Muscle of arm (tissue), 12 donors: ENCODE measurements around the gene TEPSIN. TPM values are rescaled to one million over a fixed set of nuclear protein-coding genes. Genes with fewer than 3 reads are reported as not detected.

Experiments
- DNase-seq: peaks from one replicate; pipeline ENCODE4 v3.0.0-alpha.2; 2013
- polyA plus RNA-seq, 12 donors: library from polyadenylated mRNA; unstranded; fragments of 120-200 nt; gene quantifications; one replicate each; pipeline ENCODE4 v1.2.1, GENCODE V29; 2013; ENCODE audit not compliant: insufficient read length in 12 of 12

TEPSIN gene
- polyA plus RNA-seq, 12 donors: 7.9 to 25.7 (median 11.9) TPM; not detected in 1

- no peak for DNase-seq
Measured at GRCh38 chr17:81250286-81251093, 11.6 kb upstream of the TEPSIN start.

- no peak for DNase-seq
Measured at GRCh38 chr17:81249223-81250040, 10.6 kb upstream of the TEPSIN start.

DNA sequence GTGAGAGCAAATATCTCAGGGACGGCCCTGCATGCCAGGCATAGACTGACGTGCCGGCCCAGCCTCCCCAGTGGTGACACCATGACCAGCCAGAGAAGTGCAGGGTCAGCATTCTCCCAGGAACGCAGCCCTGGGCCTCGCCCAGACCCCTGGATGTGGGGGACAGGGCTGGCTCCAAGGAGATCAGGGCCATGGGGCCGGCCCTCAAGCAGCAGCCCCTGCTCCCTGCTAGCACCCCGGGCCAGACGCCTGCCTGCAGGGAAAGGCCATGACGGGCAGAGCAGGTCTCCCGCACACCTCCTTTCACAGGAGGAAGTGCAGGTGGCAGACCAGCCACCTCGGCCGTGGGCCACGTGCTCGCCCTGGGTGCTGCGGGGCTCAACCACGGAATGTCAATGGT lies 9.8 kb upstream of the TEPSIN start:
- DNase-seq: no peak

- no peak for DNase-seq
Measured at GRCh38 chr17:81247339-81247990, 8.6 kb upstream of the TEPSIN start.

- no peak for DNase-seq
Measured at GRCh38 chr17:81246679-81247338, 8.0 kb upstream of the TEPSIN start.

DNA sequence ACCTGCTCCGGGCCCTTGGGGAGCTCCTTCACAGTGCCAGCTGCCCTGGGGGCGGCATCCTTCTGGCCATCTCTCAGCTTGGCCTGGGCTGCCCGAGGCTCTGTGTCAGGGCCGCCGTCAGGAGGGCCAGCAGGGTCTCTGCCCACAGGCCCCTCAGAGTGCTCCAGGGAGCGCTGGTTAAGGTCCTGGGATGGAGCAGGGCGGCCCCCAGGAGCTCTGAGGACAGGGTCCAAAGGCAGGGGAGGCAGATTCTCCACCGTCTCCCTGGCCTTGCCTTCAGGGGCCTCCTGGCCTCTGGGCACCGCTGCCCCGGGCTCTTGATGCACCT lies 7.5 kb upstream of the TEPSIN start:
- no peak for DNase-seq

GRCh38 chr17:81245665-81246342 lies 6.9 kb upstream of the TEPSIN start:
- DNase-seq: no peak

DNA sequence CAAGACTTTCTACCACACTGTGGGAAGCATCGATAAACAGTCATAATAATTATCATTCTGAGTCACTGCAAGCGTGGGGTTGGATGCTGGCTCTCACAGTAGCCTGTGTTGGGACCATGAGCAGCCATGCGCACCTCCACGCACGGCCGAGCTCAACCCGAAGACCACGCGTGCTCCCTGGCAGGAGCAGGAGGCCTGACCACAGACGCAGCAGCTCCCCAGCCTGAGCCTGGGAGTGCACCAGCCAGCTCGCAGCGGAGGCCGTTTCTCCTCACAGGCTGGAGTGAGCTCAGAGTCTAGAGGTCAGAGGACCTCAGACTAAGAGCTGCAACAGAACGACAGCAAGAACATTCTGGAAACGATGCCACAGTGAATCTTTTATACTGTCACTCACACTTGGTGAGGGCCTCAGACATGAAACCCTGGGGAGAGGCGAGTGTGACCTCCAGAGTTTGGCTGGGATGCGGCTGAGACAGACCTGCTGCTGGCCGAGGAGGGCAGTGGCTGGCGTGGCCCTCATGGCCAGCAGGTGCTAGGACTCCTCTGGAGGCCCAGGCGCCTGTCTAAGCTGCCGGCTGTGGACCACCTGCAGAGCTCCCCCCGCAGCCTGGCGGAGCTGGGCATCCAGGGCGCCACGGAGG lies 6.3 kb upstream of the TEPSIN start:
- no peak for DNase-seq

DNA sequence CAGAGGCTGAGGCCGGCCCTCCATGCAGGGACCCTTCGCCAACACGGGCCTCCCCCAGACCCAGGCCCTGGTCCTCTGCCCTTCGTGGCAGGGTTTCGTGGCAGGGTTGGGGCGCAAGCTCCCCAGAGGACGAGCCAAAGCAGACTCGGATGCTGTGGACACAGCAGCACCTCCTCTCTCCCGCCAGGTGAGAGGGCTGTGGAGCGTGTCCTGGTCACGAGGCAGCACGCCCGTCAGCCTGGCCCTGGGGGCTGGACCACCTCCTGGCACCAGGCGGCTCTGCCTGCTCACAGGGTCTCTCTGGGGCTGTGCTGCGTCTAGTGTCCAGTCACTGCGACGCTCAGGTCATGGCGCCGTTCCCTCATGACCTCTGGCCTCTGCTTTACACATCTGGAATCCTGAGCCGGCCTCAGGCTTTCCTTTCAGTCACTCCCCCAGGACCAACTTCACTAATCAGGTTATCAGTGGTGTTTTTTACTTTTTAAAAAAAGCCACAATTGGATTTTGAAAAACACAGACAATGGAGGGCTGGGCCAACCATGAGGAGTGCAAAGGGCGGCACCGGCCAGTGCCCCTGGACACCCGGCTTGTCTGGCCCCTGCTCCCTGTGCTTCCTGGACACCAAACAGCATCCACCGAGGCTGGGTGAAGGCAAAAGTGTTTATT lies 5.6 kb upstream of the TEPSIN start:
- no peak for DNase-seq

- no peak for DNase-seq
Measured at GRCh38 chr17:81243333-81243664, 4.4 kb upstream of the TEPSIN start.

DNA sequence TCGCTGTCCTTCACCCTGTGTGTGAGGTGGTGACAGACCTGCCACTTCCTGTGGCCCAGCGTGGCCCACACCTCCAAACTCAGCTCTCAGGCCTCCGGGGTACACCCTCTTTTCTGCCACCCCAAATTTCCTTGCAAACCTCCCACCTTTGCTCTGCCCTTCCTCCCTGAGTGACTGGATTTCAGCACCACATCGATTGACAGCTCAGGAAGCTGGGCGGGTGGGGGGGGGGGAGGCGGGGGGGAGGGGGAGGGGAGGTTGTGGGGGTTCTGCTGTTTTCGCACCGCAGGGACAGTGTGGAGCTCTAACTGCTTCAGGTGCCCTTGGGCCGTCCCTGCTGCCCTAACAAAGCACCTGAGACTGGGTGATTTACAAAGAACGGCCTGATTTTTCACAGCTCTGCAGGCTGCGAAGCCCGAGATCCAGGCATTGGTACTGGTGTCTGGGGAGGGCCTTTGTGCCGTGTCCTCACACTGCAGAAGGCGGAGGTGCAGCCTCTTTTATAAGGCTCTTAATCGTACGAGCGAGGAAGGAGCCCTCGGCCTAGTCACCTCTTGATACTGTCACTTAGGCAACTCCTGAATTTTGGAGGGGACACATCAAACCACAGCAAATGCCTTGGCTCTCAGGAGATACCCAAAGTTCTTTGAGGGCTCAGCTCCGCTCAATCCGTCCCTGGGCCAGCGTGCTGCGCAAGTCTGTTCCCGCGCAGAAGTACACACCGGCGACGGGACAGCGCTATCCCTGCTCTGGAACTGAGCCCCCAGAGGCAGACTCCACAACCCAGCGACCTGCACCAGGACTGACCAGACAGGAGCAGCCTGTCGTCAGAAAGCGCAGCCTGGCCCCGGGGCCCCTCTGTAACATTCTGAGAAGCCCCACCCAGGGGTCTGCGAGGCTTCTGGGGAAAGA lies 3.8 kb upstream of the TEPSIN start:
- DNase-seq: no peak

DNA sequence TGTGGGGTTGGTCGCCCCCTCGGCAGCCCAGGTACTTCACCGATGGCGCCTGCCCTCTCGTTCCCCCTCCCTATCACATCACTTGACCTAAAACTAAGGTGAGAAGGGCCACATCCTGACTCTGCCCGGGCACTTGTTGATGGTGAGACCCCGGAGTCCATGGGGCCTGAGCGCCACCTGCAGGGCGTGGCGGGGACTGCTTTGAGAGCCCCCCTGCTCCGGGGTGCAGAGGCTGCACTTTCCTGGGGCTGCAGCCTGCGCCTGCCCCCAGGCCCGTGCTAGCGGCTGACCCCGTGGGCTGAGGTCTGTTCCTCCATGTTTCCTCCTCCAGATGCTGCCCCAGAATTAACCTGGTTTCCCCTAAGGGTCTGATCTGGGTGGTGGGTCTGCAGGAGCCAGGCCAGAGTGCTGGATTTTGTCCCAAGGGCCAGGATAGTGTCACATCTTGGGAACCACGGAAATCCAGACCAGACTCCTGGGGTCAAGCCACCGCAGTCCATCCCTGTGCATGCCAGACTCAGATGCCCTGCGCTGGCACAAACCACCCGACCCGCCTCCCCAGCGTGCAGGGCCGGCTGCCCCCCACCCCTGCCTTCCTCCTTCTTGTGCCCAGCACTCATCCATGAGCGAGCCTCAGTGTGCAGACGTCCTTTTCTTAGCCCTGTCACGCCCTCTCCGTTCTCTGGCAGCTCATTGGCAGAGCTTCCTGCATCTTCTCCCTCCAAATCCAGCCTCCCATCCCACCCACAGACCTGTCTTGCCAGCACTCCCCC lies 3.0 kb upstream of the TEPSIN start:
- no peak for DNase-seq

- no peak for DNase-seq
Measured at GRCh38 chr17:81241203-81241602, 2.3 kb upstream of the TEPSIN start.

DNA sequence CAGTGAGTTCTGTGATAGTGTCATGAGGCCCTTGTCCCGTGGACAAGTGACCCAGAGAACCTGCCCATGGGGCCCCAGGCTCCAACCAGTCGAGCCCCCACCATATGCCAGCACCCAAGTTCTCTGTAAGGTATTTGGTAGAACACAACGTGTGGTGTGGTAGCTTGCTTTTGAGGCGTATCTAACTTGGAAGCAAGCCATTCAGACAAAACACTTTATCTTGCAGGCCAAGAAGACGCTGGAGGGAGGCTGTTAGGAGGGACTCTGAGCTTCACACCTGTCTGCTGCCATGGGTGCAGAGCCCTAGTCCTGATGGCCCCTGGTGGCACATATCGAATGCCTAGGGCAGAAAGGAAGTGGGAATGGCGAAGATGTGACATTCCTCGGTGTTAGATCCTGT lies 1.9 kb upstream of the TEPSIN start:
- DNase-seq: no peak

GRCh38 chr17:81239714-81240555 lies 1.1 kb upstream of the TEPSIN start:
- no peak for DNase-seq

GRCh38 chr17:81238490-81238814 lies 403 bp downstream of the TEPSIN start:
- no peak for DNase-seq

DNA sequence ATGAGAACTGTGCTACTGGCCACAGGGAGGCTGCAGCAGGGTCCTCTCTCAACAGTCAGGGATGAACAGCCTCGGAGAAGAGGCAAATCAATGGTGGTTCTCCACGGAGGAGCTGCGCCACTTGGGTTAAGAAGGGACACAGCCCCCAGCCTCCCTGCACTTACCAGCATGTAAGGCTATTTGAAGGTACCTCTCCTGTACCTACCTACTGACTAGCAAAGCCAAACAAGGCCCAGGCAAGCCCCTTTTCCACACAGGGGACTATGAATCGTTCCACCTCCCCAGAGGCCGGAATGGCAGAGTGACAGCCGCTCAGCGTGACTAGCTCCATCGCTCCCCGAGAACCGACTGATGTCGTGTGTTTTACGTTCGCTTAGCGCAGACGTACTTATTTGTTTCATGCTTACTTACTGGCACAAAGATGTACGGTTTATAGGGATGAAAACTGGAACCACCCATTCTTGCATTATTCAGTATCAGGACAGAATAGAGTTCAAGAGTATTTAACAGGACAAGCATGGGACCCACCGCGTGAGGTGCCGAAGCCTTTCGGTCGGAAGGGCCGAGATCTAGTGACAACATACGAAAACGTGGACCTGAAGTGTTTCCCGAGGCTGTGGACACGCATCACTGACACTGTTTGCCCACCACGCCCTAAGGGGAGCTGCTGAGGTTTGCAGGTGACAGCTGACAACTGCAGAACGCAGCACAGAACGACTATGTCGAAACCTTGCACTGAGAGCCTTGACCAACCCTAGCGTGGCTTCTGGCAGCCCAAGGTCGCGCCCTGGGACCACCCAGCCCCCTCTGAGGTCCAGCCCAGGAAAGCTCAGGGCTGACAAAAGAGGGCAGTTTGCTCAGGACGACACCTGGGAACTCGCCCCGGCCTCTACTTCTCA lies 1.0 kb downstream of the TEPSIN start:
- no peak for DNase-seq
